ENCODE results near the gene PKD2. TPM values are rescaled to one million over a fixed set of nuclear protein-coding genes. Genes with fewer than 3 reads are reported as not detected.
"Not testable (repeated sequence)": the region's sequence is repeated elsewhere in the genome, so short reads cannot be mapped to it uniquely, and the experiment has no call there.

Gene PKD2
- polyA plus RNA-seq, 1 donor from 2014 or later: 2.5 TPM

- H3K27me3 Mint-ChIP-seq: peaks cover 15% of the 10 kb centered on the region
- H3K4me1 Mint-ChIP-seq: peaks cover 5 to 7% (median 6%) of the 10 kb centered on the region in 3 donors
- H3K9me3 Mint-ChIP-seq: peaks cover 0 to 2% (median 0%) of the 10 kb centered on the region in 3 donors
- no peaks in the 10 kb centered on the region for H3K36me3 Mint-ChIP-seq
- no peak overlapping the region for H3K4me3 Mint-ChIP-seq
- no peak overlapping the region for H3K27ac Mint-ChIP-seq
These were observed 27.6 kb upstream of the PKD2 start for GRCh38 chr4:87979810-87980209.

- no peak overlapping the region for H3K4me3 Mint-ChIP-seq
- H3K27me3 Mint-ChIP-seq: peaks cover 19% of the 10 kb centered on the region
- no peak overlapping the region for H3K27ac Mint-ChIP-seq
- H3K36me3 Mint-ChIP-seq: no peaks in the 10 kb centered on the region
- H3K9me3 Mint-ChIP-seq: peaks cover 0 to 2% (median 0%) of the 10 kb centered on the region in 3 donors
- no peaks in the 10 kb centered on the region for H3K4me1 Mint-ChIP-seq
These were observed 25.9 kb upstream of the PKD2 start for GRCh38 chr4:87981486-87981885.

GRCh38 chr4:87982036-87982435 lies 25.4 kb upstream of the PKD2 start:
- Mint-ChIP-seq H3K27me3 (peaks cover 20% of the 10 kb centered on the region), H3K4me1 (no peaks in the 10 kb centered on the region), H3K4me3 (no peak overlapping the region), H3K36me3 (no peaks in the 10 kb centered on the region), H3K9me3 (peaks cover 0 to 2% (median 0%) of the 10 kb centered on the region in 3 donors), H3K27ac (no peak overlapping the region)

- Mint-ChIP-seq H3K36me3 (no peaks in the 10 kb centered on the region), H3K4me3 (no peak overlapping the region), H3K27me3 (peaks cover 20% of the 10 kb centered on the region), H3K4me1 (no peaks in the 10 kb centered on the region), H3K27ac (no peak overlapping the region), H3K9me3 (peaks cover 0 to 2% (median 0%) of the 10 kb centered on the region in 3 donors)
These were observed 24.9 kb upstream of the PKD2 start for GRCh38 chr4:87982446-87983010.

- Mint-ChIP-seq H3K4me1 (no peaks in the 10 kb centered on the region), H3K36me3 (no peaks in the 10 kb centered on the region), H3K9me3 (peaks cover 0 to 2% (median 0%) of the 10 kb centered on the region in 3 donors), H3K27me3 (peaks cover 14% of the 10 kb centered on the region), H3K27ac (no peak overlapping the region), H3K4me3 (no peak overlapping the region)
These were observed 23.4 kb upstream of the PKD2 start for GRCh38 chr4:87983996-87984395.

GRCh38 chr4:87985097-87985886 lies 22.1 kb upstream of the PKD2 start:
- Mint-ChIP-seq H3K27me3 (peaks cover 14% of the 10 kb centered on the region), H3K36me3 (no peaks in the 10 kb centered on the region), H3K9me3 (peaks cover 0 to 4% (median 0%) of the 10 kb centered on the region in 3 donors), H3K4me1 (no peaks in the 10 kb centered on the region), H3K27ac (no peak overlapping the region), H3K4me3 (no peak overlapping the region)

GRCh38 chr4:87985887-87986200 lies 21.6 kb upstream of the PKD2 start:
- peaks cover 14% of the 10 kb centered on the region for H3K27me3 Mint-ChIP-seq
- no peak overlapping the region for H3K27ac Mint-ChIP-seq
- H3K4me1 Mint-ChIP-seq: no peaks in the 10 kb centered on the region
- peaks cover 0 to 4% (median 0%) of the 10 kb centered on the region in 3 donors for H3K9me3 Mint-ChIP-seq
- no peaks in the 10 kb centered on the region for H3K36me3 Mint-ChIP-seq
- H3K4me3 Mint-ChIP-seq: no peak overlapping the region

- Mint-ChIP-seq H3K4me1 (no peaks in the 10 kb centered on the region), H3K9me3 (peaks cover 0 to 2% (median 0%) of the 10 kb centered on the region in 3 donors), H3K27ac (no peak overlapping the region), H3K27me3 (peaks cover 14% of the 10 kb centered on the region), H3K36me3 (no peaks in the 10 kb centered on the region), H3K4me3 (no peak overlapping the region)
These were observed 20.9 kb upstream of the PKD2 start for GRCh38 chr4:87986508-87986907.

- no peak overlapping the region for H3K4me3 Mint-ChIP-seq
- no peaks in the 10 kb centered on the region for H3K36me3 Mint-ChIP-seq
- H3K4me1 Mint-ChIP-seq: peaks cover 0 to 3% (median 0%) of the 10 kb centered on the region in 3 donors
- peaks cover 0 to 2% (median 0%) of the 10 kb centered on the region in 3 donors for H3K9me3 Mint-ChIP-seq
- H3K27me3 Mint-ChIP-seq: peaks cover 10% of the 10 kb centered on the region
- no peak overlapping the region for H3K27ac Mint-ChIP-seq
These were observed 17.7 kb upstream of the PKD2 start for GRCh38 chr4:87989765-87990164.

GRCh38 chr4:87995435-87995834 lies 12.0 kb upstream of the PKD2 start:
- Mint-ChIP-seq H3K36me3 (no peaks in the 10 kb centered on the region), H3K4me1 (peaks cover 0 to 3% (median 0%) of the 10 kb centered on the region in 3 donors), H3K9me3 (peaks cover 0 to 2% (median 0%) of the 10 kb centered on the region in 3 donors), H3K27me3 (peaks cover 2% of the 10 kb centered on the region), H3K27ac (no peak overlapping the region), H3K4me3 (no peak overlapping the region)

GRCh38 chr4:87999191-87999691 lies 8.2 kb upstream of the PKD2 start:
- not testable (repeated sequence) for H3K27ac Mint-ChIP-seq, H3K4me1 Mint-ChIP-seq, H3K4me3 Mint-ChIP-seq, H3K27me3 Mint-ChIP-seq, H3K36me3 Mint-ChIP-seq, H3K9me3 Mint-ChIP-seq

- Mint-ChIP-seq H3K36me3 (no peaks in the 10 kb centered on the region), H3K27ac (no peak overlapping the region), H3K27me3 (peaks cover 3% of the 10 kb centered on the region), H3K9me3 (no peaks in the 10 kb centered on the region), H3K4me1 (peaks cover 2 to 4% (median 2%) of the 10 kb centered on the region in 3 donors), H3K4me3 (no peak overlapping the region)
These were observed 5.6 kb upstream of the PKD2 start for GRCh38 chr4:88001871-88002270.

GRCh38 chr4:88002786-88003185 lies 4.6 kb upstream of the PKD2 start:
- Mint-ChIP-seq H3K27me3 (peaks cover 6% of the 10 kb centered on the region), H3K4me1 (peaks cover 2 to 7% (median 4%) of the 10 kb centered on the region in 3 donors), H3K9me3 (no peaks in the 10 kb centered on the region), H3K36me3 (no peaks in the 10 kb centered on the region), H3K27ac (no peak overlapping the region), H3K4me3 (no peak overlapping the region)

GRCh38 chr4:88003261-88003660 lies 4.2 kb upstream of the PKD2 start:
- H3K36me3 Mint-ChIP-seq: no peaks in the 10 kb centered on the region
- H3K4me1 Mint-ChIP-seq: peaks cover 2 to 7% (median 5%) of the 10 kb centered on the region in 3 donors
- H3K4me3 Mint-ChIP-seq: no peak overlapping the region
- peaks cover 6% of the 10 kb centered on the region for H3K27me3 Mint-ChIP-seq
- H3K27ac Mint-ChIP-seq: no peak overlapping the region
- H3K9me3 Mint-ChIP-seq: no peaks in the 10 kb centered on the region

GRCh38 chr4:88005076-88005475 lies 2.4 kb upstream of the PKD2 start:
- no peak overlapping the region for H3K27ac Mint-ChIP-seq
- H3K36me3 Mint-ChIP-seq: no peaks in the 10 kb centered on the region
- H3K9me3 Mint-ChIP-seq: no peaks in the 10 kb centered on the region
- peaks cover 11% of the 10 kb centered on the region for H3K27me3 Mint-ChIP-seq
- H3K4me1 Mint-ChIP-seq: peaks cover 6 to 15% (median 10%) of the 10 kb centered on the region in 3 donors
- H3K4me3 Mint-ChIP-seq: peak overlapping the region in 1 of 4 donors; percentile 82

- Mint-ChIP-seq H3K27ac (no peak overlapping the region), H3K9me3 (no peaks in the 10 kb centered on the region), H3K4me1 (peaks cover 6 to 19% (median 16%) of the 10 kb centered on the region in 3 donors), H3K27me3 (peaks cover 11% of the 10 kb centered on the region), H3K4me3 (peak overlapping the region in 3 of 4 donors; percentile 82 to 94 (median 84)), H3K36me3 (no peaks in the 10 kb centered on the region)
These were observed 1.5 kb upstream of the PKD2 start for GRCh38 chr4:88005946-88006345.
